ENCODE data around the gene GABRG3.

Gene GABRG3

GRCh38 chr15:27530994-27531393 lies 560.0 kb downstream of the GABRG3 start:
- no peak for DNase-seq

GRCh38 chr15:27532358-27532757 lies 561.4 kb downstream of the GABRG3 start:
- DNase-seq: no peak

- no peak for DNase-seq
Measured at GRCh38 chr15:27535445-27536129, 564.6 kb downstream of the GABRG3 start.

GRCh38 chr15:27538325-27538724 lies 567.3 kb downstream of the GABRG3 start:
- no peak for DNase-seq

GRCh38 chr15:27541581-27541980 lies 570.6 kb downstream of the GABRG3 start:
- no peak for DNase-seq

GRCh38 chr15:27545494-27546255 lies 574.7 kb downstream of the GABRG3 start:
- no peak for DNase-seq

GRCh38 chr15:27549746-27550145 lies 578.8 kb downstream of the GABRG3 start:
- no peak for DNase-seq

- DNase-seq: no peak
Measured at GRCh38 chr15:27550635-27551034, 579.7 kb downstream of the GABRG3 start.

- no peak for DNase-seq
Measured at GRCh38 chr15:27561816-27562215, 590.8 kb downstream of the GABRG3 start.

GRCh38 chr15:27563765-27564370 lies 592.9 kb downstream of the GABRG3 start:
- DNase-seq: no peak

- no peak for DNase-seq
Measured at GRCh38 chr15:27564656-27565055, 593.7 kb downstream of the GABRG3 start.

- no peak for DNase-seq
Measured at GRCh38 chr15:27570746-27571145, 599.8 kb downstream of the GABRG3 start.

- DNase-seq: no peak
Measured at GRCh38 chr15:27573805-27574485, 603.0 kb downstream of the GABRG3 start.

- no peak for DNase-seq
Measured at GRCh38 chr15:27574541-27575054, 603.6 kb downstream of the GABRG3 start.

GRCh38 chr15:27575521-27575920 lies 604.5 kb downstream of the GABRG3 start:
- no peak for DNase-seq

GRCh38 chr15:27576576-27576975 lies 605.6 kb downstream of the GABRG3 start:
- DNase-seq: no peak

- no peak for DNase-seq
Measured at GRCh38 chr15:27579738-27580137, 608.8 kb downstream of the GABRG3 start.

- no peak for DNase-seq
Measured at GRCh38 chr15:27582726-27583410, 611.9 kb downstream of the GABRG3 start.

GRCh38 chr15:27583651-27584050 lies 612.7 kb downstream of the GABRG3 start:
- DNase-seq: no peak

GRCh38 chr15:27585041-27585640 lies 614.2 kb downstream of the GABRG3 start:
- DNase-seq: no peak

- no peak for DNase-seq
Measured at GRCh38 chr15:27587810-27588209, 616.8 kb downstream of the GABRG3 start.

- DNase-seq: no peak
Measured at GRCh38 chr15:27589260-27589659, 618.3 kb downstream of the GABRG3 start.
